ENCODE measurements around the gene CDH23. TPM values are rescaled to one million over a fixed set of nuclear protein-coding genes. Genes with fewer than 3 reads are reported as not detected.

CDH23 gene
- total and polyA plus RNA-seq, 9 of the 15 experiments (the other 6 are each of a cell fraction or from before 2014, with no cell fraction given): 0.18 to 1.2 (median 0.47) TPM

DNA sequence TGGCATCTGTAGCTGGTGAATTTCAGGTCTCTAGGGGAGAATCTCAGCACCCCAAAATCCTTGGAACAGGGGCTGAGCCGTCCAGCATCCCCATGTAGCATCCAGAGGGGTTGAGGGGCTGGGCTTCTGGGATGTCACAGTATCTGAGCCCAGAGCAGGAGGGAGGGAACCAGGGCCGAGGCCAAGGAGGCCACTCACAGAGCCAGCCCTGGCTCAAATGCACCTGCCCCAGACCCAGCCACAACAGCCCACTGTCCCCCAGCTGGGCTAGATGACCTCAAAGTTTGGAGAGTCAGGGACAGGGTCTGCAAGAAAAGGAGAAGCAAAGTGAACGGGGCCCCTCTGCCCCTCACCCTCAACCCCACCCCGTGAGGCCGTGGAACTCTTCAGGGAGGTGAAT, 354.3 kb downstream of the CDH23 start:
- no peak for TF ChIP-seq PPARD (CRISPR knock-in tag; IDR thresholded peaks at IDR 0.05)
- TF ChIP-seq NFYB (IDR thresholded peaks at IDR 0.05; ENCODE audit: extremely low read depth, insufficient read length): no peak
- no peak for TF ChIP-seq ZNF282 (CRISPR knock-in tag; IDR thresholded peaks at IDR 0.05)
- no peak for TF ChIP-seq RBM22 (IDR thresholded peaks at IDR 0.05; ENCODE audit: low read depth, low read length, poor library complexity, severe bottlenecking)
- TF ChIP-seq, protein P1, sequence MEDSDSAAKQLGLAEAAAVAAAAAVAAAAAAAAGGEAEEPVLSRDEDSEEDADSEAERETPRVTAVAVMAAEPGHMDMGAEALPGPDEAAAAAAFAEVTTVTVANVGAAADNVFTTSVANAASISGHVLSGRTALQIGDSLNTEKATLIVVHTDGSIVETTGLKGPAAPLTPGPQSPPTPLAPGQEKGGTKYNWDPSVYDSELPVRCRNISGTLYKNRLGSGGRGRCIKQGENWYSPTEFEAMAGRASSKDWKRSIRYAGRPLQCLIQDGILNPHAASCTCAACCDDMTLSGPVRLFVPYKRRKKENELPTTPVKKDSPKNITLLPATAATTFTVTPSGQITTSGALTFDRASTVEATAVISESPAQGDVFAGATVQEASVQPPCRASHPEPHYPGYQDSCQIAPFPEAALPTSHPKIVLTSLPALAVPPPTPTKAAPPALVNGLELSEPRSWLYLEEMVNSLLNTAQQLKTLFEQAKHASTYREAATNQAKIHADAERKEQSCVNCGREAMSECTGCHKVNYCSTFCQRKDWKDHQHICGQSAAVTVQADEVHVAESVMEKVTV (CRISPR knock-in tag; IDR thresholded peaks at IDR 0.05): no peak
- TF ChIP-seq, protein P2, sequence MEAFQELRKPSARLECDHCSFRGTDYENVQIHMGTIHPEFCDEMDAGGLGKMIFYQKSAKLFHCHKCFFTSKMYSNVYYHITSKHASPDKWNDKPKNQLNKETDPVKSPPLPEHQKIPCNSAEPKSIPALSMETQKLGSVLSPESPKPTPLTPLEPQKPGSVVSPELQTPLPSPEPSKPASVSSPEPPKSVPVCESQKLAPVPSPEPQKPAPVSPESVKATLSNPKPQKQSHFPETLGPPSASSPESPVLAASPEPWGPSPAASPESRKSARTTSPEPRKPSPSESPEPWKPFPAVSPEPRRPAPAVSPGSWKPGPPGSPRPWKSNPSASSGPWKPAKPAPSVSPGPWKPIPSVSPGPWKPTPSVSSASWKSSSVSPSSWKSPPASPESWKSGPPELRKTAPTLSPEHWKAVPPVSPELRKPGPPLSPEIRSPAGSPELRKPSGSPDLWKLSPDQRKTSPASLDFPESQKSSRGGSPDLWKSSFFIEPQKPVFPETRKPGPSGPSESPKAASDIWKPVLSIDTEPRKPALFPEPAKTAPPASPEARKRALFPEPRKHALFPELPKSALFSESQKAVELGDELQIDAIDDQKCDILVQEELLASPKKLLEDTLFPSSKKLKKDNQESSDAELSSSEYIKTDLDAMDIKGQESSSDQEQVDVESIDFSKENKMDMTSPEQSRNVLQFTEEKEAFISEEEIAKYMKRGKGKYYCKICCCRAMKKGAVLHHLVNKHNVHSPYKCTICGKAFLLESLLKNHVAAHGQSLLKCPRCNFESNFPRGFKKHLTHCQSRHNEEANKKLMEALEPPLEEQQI (IDR thresholded peaks at IDR 0.05): no peak
- TF ChIP-seq, protein P3, sequence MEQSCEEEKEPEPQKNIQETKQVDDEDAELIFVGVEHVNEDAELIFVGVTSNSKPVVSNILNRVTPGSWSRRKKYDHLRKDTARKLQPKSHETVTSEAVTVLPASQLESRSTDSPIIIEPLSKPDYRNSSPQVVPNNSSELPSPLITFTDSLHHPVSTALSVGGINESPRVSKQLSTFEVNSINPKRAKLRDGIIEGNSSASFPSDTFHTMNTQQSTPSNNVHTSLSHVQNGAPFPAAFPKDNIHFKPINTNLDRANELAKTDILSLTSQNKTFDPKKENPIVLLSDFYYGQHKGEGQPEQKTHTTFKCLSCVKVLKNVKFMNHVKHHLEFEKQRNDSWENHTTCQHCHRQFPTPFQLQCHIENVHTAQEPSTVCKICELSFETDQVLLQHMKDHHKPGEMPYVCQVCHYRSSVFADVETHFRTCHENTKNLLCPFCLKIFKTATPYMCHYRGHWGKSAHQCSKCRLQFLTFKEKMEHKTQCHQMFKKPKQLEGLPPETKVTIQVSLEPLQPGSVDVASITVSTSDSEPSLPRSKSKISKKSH (CRISPR knock-in tag; IDR thresholded peaks at IDR 0.05): no peak
- H3K4me1 ChIP-seq (replicated peaks in 1 of 2; ENCODE audit: control insufficient read depth in 2 of 2, insufficient read depth in 2 of 2, low read length in 2 of 2): peaks cover 68 to 88% of the 10 kb centered on the region in 2 experiments
- H3K9me3 ChIP-seq (replicated peaks; ENCODE audit: control insufficient read depth, insufficient read depth, low read depth, low read length): no peaks in the 10 kb centered on the region
- peaks cover 4 to 9% of the 10 kb centered on the region in 2 experiments; a peak in 2 of 5 replicates for H3K27me3 ChIP-seq (ENCODE audit: control insufficient read depth in 2 of 2, insufficient read depth in 2 of 2, low read length in 2 of 2)
- WGBS (ENCODE audit: insufficient coverage, low coverage, missing lambda C conversion rate): 43% methylated on average over 4 of the region's 5 CpGs
- H3K4me3 ChIP-seq: no peak overlapping the region
- no peaks in the 10 kb centered on the region for H4K20me1 ChIP-seq (replicated peaks; ENCODE audit: control insufficient read depth, insufficient read depth, low read length)
- no peak for ATAC-seq
- H3K27ac ChIP-seq (ENCODE audit: extremely low read depth, low read depth, low read length): no peak overlapping the region
- CTCF ChIA-PET (ENCODE audit: low intra/inter-chr PET ratio): no interaction called here
- no peak overlapping the region for H2AFZ ChIP-seq (ENCODE audit: low read depth, low read length)
- BruUV-seq (replicated peaks): no TSS peak
- intact Hi-C loops (cut with micrococcal nuclease): no loop called here
- FAIRE-seq: no peak
- POLR2A ChIA-PET: no interaction called here
- no peak overlapping the region for H3K9ac ChIP-seq (ENCODE audit: insufficient read depth in 1 of 2, low read depth in 2 of 2, low read length in 2 of 2)
- no peaks in the 10 kb centered on the region for H3K9me1 ChIP-seq (ENCODE audit: control insufficient read depth, insufficient read depth, low read length)
- in situ Hi-C loops (cut with MboI): no loop called here
- H3K4me2 ChIP-seq (ENCODE audit: insufficient read depth, low read length): no peak overlapping the region
- no peak for DNase-seq (ENCODE audit: extremely low read depth in 1 of 4, low spot score in 3 of 4)
- H3K79me2 ChIP-seq (ENCODE audit: control insufficient read depth, insufficient read depth, low read length): no peaks in the 10 kb centered on the region
- no peaks in the 10 kb centered on the region for H3K36me3 ChIP-seq (ENCODE audit: control insufficient read depth, insufficient read depth, low read length)
